Glutamatergic neuron (in vitro differentiated cells): ENCODE measurements around the gene RB1. TPM values are rescaled to one million over a fixed set of nuclear protein-coding genes. Genes with fewer than 3 reads are reported as not detected.

Source experiments
- DNase-seq: peaks from one replicate; pipeline ENCODE4 v3.0.0; 2022
- H3K27ac Mint-ChIP-seq: one replicate; pipeline ENCODE4 v1.8.0; 2020; ENCODE audit warnings: mild to moderate bottlenecking, mixed read lengths, inconsistent platforms; ENCODE audit not compliant: unreplicated experiment
- H3K27me3 Mint-ChIP-seq: one replicate; pipeline ENCODE4 v1.8.0; 2020; ENCODE audit warnings: mild to moderate bottlenecking, moderate library complexity, mixed read lengths, inconsistent platforms; ENCODE audit not compliant: unreplicated experiment
- H3K36me3 Mint-ChIP-seq: one replicate; pipeline ENCODE4 v1.8.0; 2020; ENCODE audit warnings: mild to moderate bottlenecking, mixed read lengths, inconsistent platforms; ENCODE audit not compliant: unreplicated experiment
- H3K4me1 Mint-ChIP-seq: one replicate; pipeline ENCODE4 v1.8.0; 2020; ENCODE audit warnings: mild to moderate bottlenecking, low read depth, mixed read lengths, inconsistent platforms; ENCODE audit not compliant: unreplicated experiment
- H3K4me3 Mint-ChIP-seq: one replicate; pipeline ENCODE4 v1.8.0; 2020; ENCODE audit warnings: mild to moderate bottlenecking, mixed read lengths, inconsistent platforms; ENCODE audit not compliant: unreplicated experiment
- H3K9me3 Mint-ChIP-seq: one replicate; pipeline ENCODE4 v1.8.0; 2020; ENCODE audit warnings: mild to moderate bottlenecking, moderate library complexity, mixed read lengths, inconsistent platforms; ENCODE audit not compliant: unreplicated experiment
- CTCF ChIP-seq: fragments of 200-600 bp; sonication (generic); IDR thresholded peaks from one replicate; pipeline ENCODE4 v1.5.0; 2021; ENCODE audit not compliant: partially characterized antibody, unreplicated experiment
- total RNA-seq: library from RNA; stranded (reverse); fragmentation: NEBNext Ultra II Directional; extraction: Animal tissue kit (Norgen Biotek cat#: 25700); gene quantifications from one replicate; pipeline ENCODE4 v1.2.1, GENCODE V29; 2021; ENCODE audit not compliant: unreplicated experiment

The RB1 gene
- total RNA-seq, 1 donor from 2014 or later = 50.3 TPM

- Mint-ChIP-seq H3K9me3 (no peaks in the 10 kb centered on the region), H3K4me1 (peaks cover 5% of the 10 kb centered on the region), H3K4me3 (no peak overlapping the region), H3K27ac (no peak overlapping the region), H3K36me3 (no peaks in the 10 kb centered on the region), H3K27me3 (no peaks in the 10 kb centered on the region)
- TF ChIP-seq CTCF = no peak
- no peak for DNase-seq
Observed at GRCh38 chr13:48508011-48508410, 204.5 kb downstream of the RB1 start.

GRCh38 chr13:48510698-48511097, 207.1 kb downstream of the RB1 start:
- Mint-ChIP-seq H3K27ac (no peak overlapping the region), H3K27me3 (no peaks in the 10 kb centered on the region), H3K36me3 (no peaks in the 10 kb centered on the region)

GRCh38 chr13:48511621-48512230, 208.2 kb downstream of the RB1 start:
- no peaks in the 10 kb centered on the region for H3K27me3 Mint-ChIP-seq
- no peak for TF ChIP-seq CTCF
- no peak overlapping the region for H3K4me3 Mint-ChIP-seq
- no peaks in the 10 kb centered on the region for H3K36me3 Mint-ChIP-seq
- H3K4me1 Mint-ChIP-seq = no peaks in the 10 kb centered on the region
- H3K27ac Mint-ChIP-seq = no peak overlapping the region
- H3K9me3 Mint-ChIP-seq = no peaks in the 10 kb centered on the region
- no peak for DNase-seq

More at GRCh38 chr13:48510698-48511097, 207.1 kb downstream of the RB1 start:
- no peak overlapping the region for H3K4me3 Mint-ChIP-seq
- peaks cover 5% of the 10 kb centered on the region for H3K4me1 Mint-ChIP-seq
- no peak for TF ChIP-seq CTCF
- no peak for DNase-seq
- no peaks in the 10 kb centered on the region for H3K9me3 Mint-ChIP-seq

GRCh38 chr13:48514793-48515192, 211.2 kb downstream of the RB1 start:
- H3K27me3 Mint-ChIP-seq = no peaks in the 10 kb centered on the region
- DNase-seq = no peak
- H3K4me3 Mint-ChIP-seq = no peak overlapping the region
- H3K9me3 Mint-ChIP-seq = no peaks in the 10 kb centered on the region
- no peaks in the 10 kb centered on the region for H3K4me1 Mint-ChIP-seq
- no peaks in the 10 kb centered on the region for H3K36me3 Mint-ChIP-seq
- H3K27ac Mint-ChIP-seq = no peak overlapping the region
- TF ChIP-seq CTCF = no peak

- Mint-ChIP-seq H3K4me3 (no peak overlapping the region), H3K27me3 (no peaks in the 10 kb centered on the region), H3K9me3 (no peaks in the 10 kb centered on the region), H3K4me1 (peaks cover 5% of the 10 kb centered on the region), H3K36me3 (no peaks in the 10 kb centered on the region), H3K27ac (no peak overlapping the region)
- no peak for DNase-seq
- TF ChIP-seq CTCF = no peak
Observed at GRCh38 chr13:48515732-48516131, 212.2 kb downstream of the RB1 start.
